K562 (cell line): ENCODE measurements around the gene PCED1B. TPM values are rescaled to one million over a fixed set of nuclear protein-coding genes. Genes with fewer than 3 reads are reported as not detected.

Experiments
- ASH1L ChIP-seq: fragments of 450-650 bp; IDR thresholded peaks from 2 replicates; pipeline ENCODE4 v1.6.1; 2018; ENCODE audit warnings: borderline replicate concordance, mild to moderate bottlenecking, low read depth; ENCODE audit not compliant: partially characterized antibody
- ATF6 ChIP-seq: sonication (generic); formaldehyde crosslinking; IDR thresholded peaks from 2 replicates; pipeline ENCODE4 v1.4.0; 2020; ENCODE audit warnings: mild to moderate bottlenecking, missing genetic modification reagents
- CHD2 ChIP-seq: IDR thresholded peaks from 2 replicates; pipeline ENCODE4 v1.6.1; 2011; ENCODE audit warnings: low read depth, low read length
- CREB5 ChIP-seq: fragments of 250-450 bp; sonication (Bioruptor Pico); IDR thresholded peaks from 2 replicates; pipeline ENCODE4 v1.5.0; 2020; ENCODE audit warnings: mild to moderate bottlenecking
- HBP1 ChIP-seq: fragments of 450-650 bp; formaldehyde crosslinking; IDR thresholded peaks from 2 replicates; pipeline ENCODE4 v1.4.0; 2022; ENCODE audit warnings: missing genetic modification characterization
- NCOR1 ChIP-seq: fragments of 450-650 bp; IDR thresholded peaks from 2 replicates; pipeline ENCODE4 v1.6.1; 2016; ENCODE audit warnings: mild to moderate bottlenecking, moderate library complexity
- STAT5A ChIP-seq: IDR thresholded peaks from 2 replicates; pipeline ENCODE4 v1.6.1; 2012; ENCODE audit warnings: low read length, inconsistent platforms, borderline replicate concordance
- U2AF1 ChIP-seq: fragments of 200-400 bp; formaldehyde crosslinking; optimal IDR thresholded peaks from 2 replicates; pipeline ENCODE3; 2017; ENCODE audit warnings: mild to moderate bottlenecking, low read depth, low read length, moderate library complexity
- ZKSCAN1 ChIP-seq: fragments of 150-350 bp; IDR thresholded peaks from 2 replicates; pipeline ENCODE4 v1.6.1; 2016; ENCODE audit warnings: low read depth, low read length
- ZNF512 ChIP-seq: IDR thresholded peaks from 2 replicates; pipeline ENCODE4 v1.6.1; 2016; ENCODE audit warnings: missing genetic modification characterization, missing compliant biosample characterization
- ZNF589 ChIP-seq: fragments of 200-800 bp; sonication (Bioruptor generic); IDR thresholded peaks from 2 replicates; pipeline ENCODE4 v1.6.1; 2016; ENCODE audit warnings: low read depth, missing genetic modification characterization, missing compliant biosample characterization
- ZNF766 ChIP-seq: fragments of 200-800 bp; sonication (Bioruptor generic); conservative IDR thresholded peaks from 2 replicates; pipeline ENCODE4 v1.6.1; 2016; ENCODE audit warnings: missing genetic modification characterization, missing compliant biosample characterization
- polyA plus RNA-seq, 8 experiments: library from polyadenylated mRNA; depleted of rRNA in 4 of 8; stranded (reverse) in 5 of 8; unstranded in 3 of 8; fragments of >200 nt; fragmentation: Nextera tagmentation in 2 of 8; fragmentation: Illumina TruSeq in 1 of 8; extraction: Ambion mirVana in 2 of 8; extraction: Trizol in 1 of 8; gene quantifications; 2 replicates each; pipeline versions ENCODE4 v1.2.1 to v1.2.3, GENCODE V29; 2011 to 2014; ENCODE audit warnings: inconsistent platforms in 1 of 8, missing spikeins in 1 of 8
- total RNA-seq, 7 experiments: library from RNA; depleted of rRNA in 6 of 7; stranded (reverse); fragments of >200 nt in 6 of 7; fragmentation: Illumina TruSeq in 2 of 7; extraction: Trizol in 2 of 7; gene quantifications; 2 replicates each; pipeline versions ENCODE4 v1.2.1 to v1.2.3, GENCODE V29; 2011 to 2021; ENCODE audit warnings: low replicate concordance in 1 of 7
- TF ChIP-seq, protein P1 (sequence below): fragments of 250-450 bp; sonication (Bioruptor Pico); IDR thresholded peaks from 2 replicates; pipeline ENCODE4 v1.5.0; 2021; ENCODE audit warnings: mild to moderate bottlenecking, borderline replicate concordance
- TF ChIP-seq, protein P2 (sequence below): fragments of 450-650 bp; IDR thresholded peaks from 2 replicates; pipeline ENCODE4 v1.6.1; 2018; ENCODE audit warnings: mild to moderate bottlenecking, low read depth; ENCODE audit not compliant: partially characterized antibody
- TF ChIP-seq, protein P3 (sequence below): IDR thresholded peaks from 2 replicates; pipeline ENCODE4 v1.6.1; 2012; ENCODE audit warnings: low read depth, low read length, improper control_type of control experiment, borderline replicate concordance

Gene PCED1B
- total and polyA plus RNA-seq, 9 of the 15 experiments (the other 6 are each of a cell fraction or from before 2014, with no cell fraction given): 1.2 to 9.3 (median 2.5) TPM

DNA sequence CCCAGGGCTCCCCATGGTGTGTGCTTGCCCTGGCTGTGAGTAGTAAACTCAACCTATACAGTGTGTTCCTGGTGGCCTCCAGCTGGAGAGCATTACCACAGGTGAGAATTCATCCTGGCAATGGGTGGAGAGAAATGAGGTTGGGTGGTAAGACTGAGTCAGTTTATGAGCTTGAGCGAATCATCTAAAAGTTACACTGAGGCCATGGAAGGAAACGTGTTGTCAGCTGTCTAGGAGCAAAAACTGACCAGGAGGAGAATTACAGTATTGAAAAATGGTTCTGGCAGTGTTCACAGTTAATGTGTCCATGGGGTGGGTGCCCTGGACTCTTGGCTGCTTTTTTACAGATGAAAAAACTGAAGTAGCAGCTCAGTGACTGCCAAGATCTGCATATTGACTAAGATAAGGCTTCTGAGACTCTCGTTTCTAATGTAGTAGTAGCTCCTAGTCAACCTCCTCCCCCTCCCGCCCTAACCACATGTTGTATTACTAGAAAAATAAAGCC, 202.3 kb downstream of the PCED1B start (continued):
- TF ChIP-seq, protein P1, sequence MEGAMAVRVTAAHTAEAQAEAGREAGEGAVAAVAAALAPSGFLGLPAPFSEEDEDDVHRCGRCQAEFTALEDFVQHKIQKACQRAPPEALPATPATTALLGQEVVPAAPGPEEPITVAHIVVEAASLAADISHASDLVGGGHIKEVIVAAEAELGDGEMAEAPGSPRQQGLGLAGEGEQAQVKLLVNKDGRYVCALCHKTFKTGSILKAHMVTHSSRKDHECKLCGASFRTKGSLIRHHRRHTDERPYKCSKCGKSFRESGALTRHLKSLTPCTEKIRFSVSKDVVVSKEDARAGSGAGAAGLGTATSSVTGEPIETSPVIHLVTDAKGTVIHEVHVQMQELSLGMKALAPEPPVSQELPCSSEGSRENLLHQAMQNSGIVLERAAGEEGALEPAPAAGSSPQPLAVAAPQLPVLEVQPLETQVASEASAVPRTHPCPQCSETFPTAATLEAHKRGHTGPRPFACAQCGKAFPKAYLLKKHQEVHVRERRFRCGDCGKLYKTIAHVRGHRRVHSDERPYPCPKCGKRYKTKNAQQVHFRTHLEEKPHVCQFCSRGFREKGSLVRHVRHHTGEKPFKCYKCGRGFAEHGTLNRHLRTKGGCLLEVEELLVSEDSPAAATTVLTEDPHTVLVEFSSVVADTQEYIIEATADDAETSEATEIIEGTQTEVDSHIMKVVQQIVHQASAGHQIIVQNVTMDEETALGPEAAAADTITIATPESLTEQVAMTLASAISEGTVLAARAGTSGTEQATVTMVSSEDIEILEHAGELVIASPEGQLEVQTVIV: no peak
- TF ChIP-seq STAT5A (no peak), ZKSCAN1 (no peak), CHD2 (0 out of 2 replicates have a peak, but pooled peaks have one; percentile 39), ATF6 (no peak), ASH1L (no peak), ZNF589 (CRISPR knock-in tag) (no peak), U2AF1 (no peak), ZNF766 (CRISPR knock-in tag) (peak; percentile 58; the same call in 1 of the 2 replicates), NCOR1 (no peak), ZNF512 (tag) (no peak), HBP1 (CRISPR knock-in tag) (no peak), CREB5 (CRISPR knock-in tag) (no peak)
- TF ChIP-seq, protein P2, sequence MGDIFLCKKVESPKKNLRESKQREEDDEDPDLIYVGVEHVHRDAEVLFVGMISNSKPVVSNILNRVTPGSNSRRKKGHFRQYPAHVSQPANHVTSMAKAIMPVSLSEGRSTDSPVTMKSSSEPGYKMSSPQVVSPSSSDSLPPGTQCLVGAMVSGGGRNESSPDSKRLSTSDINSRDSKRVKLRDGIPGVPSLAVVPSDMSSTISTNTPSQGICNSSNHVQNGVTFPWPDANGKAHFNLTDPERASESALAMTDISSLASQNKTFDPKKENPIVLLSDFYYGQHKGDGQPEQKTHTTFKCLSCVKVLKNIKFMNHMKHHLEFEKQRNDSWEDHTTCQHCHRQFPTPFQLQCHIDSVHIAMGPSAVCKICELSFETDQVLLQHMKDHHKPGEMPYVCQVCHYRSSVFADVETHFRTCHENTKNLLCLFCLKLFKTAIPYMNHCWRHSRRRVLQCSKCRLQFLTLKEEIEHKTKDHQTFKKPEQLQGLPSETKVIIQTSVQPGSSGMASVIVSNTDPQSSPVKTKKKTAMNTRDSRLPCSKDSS: no peak
- TF ChIP-seq, protein P3, sequence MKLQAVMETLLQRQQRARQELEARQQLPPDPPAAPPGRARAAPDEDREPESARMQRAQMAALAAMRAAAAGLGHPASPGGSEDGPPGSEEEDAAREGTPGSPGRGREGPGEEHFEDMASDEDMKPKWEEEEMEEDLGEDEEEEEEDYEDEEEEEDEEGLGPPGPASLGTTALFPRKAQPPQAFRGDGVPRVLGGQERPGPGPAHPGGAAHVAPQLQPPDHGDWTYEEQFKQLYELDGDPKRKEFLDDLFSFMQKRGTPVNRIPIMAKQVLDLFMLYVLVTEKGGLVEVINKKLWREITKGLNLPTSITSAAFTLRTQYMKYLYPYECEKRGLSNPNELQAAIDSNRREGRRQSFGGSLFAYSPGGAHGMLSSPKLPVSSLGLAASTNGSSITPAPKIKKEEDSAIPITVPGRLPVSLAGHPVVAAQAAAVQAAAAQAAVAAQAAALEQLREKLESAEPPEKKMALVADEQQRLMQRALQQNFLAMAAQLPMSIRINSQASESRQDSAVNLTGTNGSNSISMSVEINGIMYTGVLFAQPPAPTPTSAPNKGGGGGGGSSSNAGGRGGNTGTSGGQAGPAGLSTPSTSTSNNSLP: no peak
